Right renal pelvis (tissue), 4 donors: Measurements from ENCODE around the gene TULP1. TPM values are rescaled to one million over a fixed set of nuclear protein-coding genes. Genes with fewer than 3 reads are reported as not detected.
"Not testable (repeated sequence)": the region's sequence is repeated elsewhere in the genome, so short reads cannot be mapped to it uniquely, and the experiment has no call there.

Source experiments
- DNase-seq, 4 donors: peaks; one replicate each; pipeline ENCODE4 v3.0.0-alpha.2; 2013; ENCODE audit warnings: low read depth in 4 of 4, low spot score in 3 of 4, missing footprints in 1 of 4
- polyA plus RNA-seq, 4 donors: library from polyadenylated mRNA; unstranded; fragments of 120-200 nt; gene quantifications; one replicate each; pipeline ENCODE4 v1.2.1, GENCODE V29; 2013; ENCODE audit not compliant: insufficient read length in 4 of 4

The TULP1 gene
- 1 to 10 TPM; 1.5 to 2.9 (median 2.4) TPM for polyA plus RNA-seq

DNA sequence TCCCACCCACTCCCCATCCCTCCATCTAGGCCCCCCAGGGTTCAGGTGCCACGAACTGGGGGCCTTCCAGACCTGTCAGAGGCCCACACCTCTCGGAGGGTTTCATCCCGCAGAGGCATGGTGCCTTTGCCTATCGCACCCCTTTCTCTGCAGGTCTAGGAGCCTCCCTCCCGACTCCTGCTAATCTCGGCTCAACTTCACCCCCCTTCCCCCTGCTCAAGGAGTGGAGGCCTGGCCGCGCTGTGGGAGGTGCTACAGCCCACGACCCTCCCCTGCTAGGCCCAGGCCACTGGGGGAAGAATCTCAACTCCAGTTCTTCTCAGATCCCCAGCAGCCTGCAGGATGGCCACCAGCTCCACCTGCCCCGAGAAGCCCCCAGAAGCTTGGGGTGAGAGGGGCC lies at the start of gene TULP1:
TULP1 (minus strand) TSS at position 157 of the 400 bp plus-strand sequence; CDS start at position 119, 38 bp downstream.
- no peak for DNase-seq

DNA sequence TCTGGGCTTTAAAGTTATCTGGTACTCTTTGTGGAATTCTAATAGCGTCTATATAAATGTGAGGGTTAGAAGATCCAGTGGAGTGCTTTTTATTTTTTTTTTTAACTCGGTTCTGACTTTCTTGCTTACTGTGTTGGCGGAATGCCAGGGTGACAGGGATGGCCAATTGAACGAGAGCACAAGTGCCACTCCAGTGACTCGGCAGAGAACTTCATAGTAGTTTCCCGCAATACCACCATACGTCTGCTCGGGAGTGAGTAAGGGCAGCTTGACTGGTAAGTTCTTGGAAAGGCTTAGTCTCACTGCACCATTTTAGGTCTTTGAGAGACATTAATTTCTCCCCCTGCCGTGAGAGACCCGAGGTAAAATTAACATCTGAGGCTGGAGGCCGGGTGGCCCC lies 49.4 kb upstream of the TULP1 start:
- DNase-seq, result peak in 2 of 4 donors; percentile 24 to 25

DNA sequence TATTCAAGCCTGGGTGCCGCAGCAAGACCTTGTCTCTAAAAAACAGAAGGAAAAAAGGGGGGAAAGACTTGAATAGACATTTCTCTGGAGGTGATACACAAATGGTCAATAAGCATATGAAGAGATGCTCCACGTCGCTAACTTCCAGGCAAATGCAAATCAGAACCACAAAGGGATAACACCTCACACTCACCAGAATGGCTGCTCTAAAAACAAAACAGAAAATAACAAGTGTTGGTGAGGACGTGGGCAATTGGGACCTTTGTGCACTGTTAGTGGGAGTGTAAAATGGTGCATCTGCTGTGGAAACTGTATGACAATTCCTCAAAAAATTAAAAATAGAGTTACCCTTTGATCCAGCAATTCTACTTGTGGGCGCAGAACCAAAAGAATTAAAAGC lies 48.4 kb upstream of the TULP1 start:
- DNase-seq, result no peak

DNA sequence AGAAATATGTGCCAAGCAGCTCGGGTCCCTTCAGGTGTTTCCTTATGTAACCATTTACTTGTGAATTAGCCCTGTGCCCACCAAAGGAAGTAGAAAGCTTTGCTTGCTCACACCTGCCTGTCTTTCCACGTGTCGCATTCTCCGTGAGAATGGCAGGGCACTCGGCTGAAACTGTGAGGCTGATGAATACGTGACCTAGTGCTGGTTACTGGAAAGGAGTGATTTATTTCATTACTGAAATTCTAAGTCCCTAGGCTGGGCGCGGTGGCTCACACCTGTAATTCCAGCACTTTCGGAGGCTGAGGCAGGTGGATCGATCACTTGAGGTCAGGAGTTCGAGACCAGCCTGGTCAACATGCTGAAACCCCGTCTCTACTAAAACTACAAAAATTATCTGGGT lies 45.9 kb upstream of the TULP1 start:
- DNase-seq, result no peak

DNA sequence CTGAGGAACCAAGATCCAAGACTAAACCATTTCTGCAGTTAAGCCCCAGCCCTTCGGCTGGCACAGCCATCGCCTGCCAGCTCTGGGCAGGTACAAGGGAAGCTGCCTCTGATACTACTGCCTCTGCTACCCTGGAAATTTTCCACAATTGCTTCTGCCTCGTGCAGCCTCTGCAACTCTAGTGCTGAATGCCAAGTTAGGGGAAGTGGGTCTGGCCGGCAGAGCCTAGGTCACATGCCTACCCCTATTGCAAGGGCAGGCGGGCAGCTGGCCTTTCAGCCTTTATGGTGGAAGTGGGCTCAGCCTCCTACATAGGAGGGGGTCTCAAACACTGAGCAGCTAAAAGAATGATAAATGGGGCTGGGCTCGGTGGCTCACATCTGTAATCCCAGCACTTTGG lies 44.5 kb upstream of the TULP1 start:
- no peak for DNase-seq

DNA sequence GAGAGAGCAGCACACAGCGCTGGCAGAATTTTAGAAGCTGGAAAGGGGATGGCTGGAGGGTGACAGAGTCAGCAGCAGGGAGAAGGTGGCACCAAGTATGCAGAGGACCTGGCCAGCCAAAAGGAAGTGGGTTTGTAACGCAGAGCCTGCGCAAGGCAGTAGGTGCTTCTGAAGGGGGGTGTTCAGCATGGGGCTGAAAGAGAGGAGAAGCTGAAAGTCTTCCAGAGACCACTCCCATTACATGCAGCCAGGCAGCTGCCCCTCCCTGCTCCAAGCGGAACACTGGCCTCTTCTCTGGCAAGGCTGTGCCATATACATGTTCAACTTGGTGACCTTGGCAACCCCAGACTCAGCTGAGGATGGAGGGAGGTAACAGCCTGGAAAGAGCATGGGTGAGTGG lies 42.1 kb upstream of the TULP1 start:
- no peak for DNase-seq

DNA sequence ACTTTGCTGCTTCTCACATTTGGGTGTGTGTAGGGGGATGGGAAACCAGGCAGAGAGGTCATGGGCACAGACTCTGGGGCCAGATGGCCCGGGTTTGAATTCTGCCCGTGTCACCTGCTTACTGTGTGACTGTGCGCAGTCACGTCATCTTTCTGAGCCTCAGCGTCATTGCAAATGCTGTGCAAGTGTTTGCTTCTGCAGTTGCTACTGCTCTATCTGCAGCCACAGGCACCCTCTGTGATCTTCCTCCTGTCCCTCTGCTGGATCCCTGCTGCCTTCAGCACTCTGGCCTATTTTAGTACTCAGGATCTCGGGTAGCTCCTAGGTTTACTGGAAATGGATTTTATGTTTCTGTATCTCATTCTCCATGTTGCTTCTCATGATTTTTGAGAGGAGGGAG lies 40.6 kb upstream of the TULP1 start:
- DNase-seq, result no peak

DNA sequence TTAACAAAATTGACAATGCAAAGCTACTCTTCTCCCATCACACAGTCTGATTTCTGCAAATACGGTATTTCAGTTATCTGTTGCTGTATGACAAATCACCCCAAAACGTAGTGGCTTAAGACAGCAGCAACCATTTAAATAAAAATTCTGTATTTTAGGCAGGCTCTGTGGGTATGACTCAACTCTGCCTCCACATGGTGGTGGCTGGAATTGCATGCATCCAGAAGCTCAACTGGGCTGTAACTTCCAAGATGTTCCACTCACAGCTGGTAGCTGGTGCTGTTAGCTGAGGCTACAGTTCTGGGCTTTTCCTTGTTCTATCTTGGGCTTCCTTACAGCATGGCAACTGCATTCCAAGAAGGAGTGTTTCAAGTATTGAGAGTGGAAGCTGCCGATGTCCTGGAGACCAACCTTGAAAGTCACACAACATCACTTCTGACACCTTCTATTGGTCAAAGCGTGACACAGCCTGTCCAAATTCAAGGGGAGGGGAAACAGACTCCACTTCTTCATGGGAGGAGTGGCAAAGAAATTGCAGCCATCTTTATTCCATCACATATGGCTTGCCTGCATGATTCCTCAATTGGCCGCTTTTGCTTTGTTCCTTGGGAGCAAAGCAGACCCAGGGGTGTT lies 39.7 kb upstream of the TULP1 start:
- no peak for DNase-seq

DNA sequence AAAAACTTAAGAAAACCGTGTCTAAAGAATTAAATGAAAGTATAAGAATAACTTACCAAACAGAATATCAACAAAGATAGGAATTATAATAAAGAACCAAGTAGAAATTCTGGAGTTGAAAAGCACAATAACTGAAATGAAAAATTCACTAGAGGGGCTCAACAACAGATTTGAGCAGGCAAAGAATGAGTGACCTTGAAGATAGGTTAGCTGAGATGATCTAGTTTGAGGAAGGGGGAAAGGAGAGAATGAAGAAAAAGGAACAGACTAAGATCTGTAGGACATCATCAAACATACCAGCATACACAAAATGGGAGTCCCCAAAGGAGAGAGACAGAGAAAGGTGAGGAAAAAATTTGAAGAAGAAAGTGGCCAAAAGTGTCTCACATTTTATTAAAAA lies 37.7 kb upstream of the TULP1 start:
- no peak for DNase-seq

DNA sequence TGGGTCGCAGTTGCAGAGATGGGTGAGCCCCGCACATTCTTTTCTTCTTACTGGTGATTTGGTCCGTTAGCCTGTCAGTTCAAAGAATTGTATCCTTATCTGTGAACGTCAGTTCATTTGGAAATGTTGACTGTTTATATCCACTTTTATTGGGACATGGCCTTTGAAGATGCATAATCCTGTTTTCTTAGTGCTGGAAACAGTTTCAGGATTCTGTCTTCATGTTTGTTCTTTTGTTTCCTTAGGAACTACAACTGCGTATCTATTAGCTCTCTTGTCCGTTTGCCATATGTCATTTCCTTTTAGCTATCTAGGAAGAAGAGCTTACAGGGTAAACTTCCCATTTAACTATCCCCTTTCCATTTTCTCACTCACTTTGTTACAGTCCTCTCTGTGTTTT lies 35.0 kb upstream of the TULP1 start:
- DNase-seq, result no peak

DNA sequence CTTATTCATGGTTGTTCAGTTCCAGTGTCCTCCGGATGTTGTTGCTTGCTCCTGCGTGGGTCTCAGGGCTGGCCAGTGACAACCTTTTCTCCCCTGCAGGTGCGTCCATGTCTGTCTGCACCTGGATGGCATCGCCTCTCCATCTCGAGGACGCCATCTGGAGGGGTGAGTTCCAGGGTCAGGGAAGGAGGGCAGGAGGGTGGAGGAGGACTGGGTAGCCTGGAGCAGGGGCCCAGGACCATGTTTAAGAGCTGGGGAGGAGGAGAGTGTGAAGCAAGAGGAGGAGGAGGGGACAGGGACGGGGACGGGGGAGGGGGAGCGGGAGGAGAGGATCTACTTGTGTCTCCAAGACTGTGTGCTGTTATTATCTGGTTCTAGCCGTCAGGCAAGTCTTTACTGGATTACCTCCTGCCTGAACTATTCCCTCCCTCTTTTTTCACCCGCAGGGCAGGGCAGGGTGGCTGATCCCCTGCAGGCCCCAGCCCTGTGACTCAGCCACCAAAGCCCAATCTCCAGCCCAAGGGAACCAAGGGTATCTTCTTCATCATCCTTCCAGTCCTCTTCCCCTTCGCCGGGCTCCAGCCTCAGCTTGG lies 32.2 kb upstream of the TULP1 start:
- DNase-seq, result no peak

DNA sequence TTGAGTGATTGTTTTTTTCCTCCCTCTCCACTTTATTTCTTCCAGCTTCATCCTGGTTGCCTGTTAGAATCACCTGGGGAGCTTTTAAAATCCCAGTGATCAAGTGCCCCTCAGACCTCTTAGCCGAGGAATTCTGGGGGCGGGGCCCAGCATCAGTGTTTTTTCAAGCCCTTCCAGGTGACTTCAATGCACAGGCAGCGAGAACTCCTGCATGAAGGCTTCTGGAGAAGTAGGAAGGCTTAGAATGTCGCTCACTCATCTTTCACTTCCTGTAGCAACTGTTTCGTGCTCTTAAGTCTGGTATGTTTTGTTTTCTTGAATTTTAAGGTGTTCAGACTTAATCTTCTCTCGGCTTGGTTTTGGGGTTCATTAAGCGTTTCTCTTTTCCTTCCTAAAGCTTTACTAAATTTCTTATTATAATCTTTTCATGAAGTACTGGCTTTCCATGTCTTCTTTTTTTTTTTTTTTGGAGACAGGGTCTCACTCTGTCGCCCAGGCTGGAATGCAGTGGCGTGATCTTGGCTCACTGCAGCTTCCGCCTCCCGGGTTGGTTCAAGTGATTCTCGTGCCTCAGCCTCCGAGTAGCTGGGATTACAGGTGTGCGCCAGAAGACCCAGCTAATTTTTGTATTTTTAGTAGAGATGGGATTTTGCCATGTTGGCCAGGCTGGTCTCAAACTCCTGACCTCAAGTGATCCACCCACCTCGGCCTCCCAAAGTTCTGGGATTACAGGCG lies 30.9 kb upstream of the TULP1 start:
- no peak for DNase-seq

DNA sequence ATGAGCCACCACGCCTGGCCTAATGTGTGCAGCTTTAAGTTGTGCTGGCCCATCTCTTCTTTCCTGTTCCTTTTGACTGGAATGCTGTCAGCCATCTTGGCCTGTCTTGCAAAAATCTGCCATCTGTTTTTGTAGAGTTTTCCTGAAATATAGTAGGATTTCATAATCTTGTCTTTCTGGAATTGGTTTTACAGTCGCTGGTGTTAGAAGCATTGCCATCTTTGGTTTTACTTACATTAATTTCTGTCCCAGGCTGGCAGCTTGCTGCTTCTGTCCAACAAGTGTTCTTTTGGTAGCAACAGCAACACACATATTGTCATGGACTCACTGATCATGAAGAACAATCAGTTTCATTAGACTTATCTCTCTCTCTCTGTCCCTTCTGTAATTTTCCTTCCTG lies 29.1 kb upstream of the TULP1 start:
- no peak for DNase-seq

DNA sequence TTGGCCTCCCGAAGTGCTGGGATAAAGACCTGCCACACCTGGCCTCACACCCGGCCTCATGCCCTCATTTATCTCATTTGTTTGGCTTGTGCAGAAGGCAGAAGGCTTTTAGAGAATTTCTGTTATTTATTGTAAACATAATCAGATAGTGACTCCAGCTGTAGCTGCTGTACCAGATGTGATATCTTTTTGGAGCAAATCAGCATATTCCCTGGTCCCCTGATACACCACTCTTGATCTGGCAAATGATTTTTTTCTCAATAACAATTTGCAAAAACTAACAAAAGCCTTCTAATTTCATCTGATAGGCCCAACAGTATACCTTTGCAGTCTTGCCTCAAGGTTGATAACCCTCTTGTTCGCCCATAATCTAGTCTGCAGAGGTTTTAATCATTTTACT lies 26.5 kb upstream of the TULP1 start:
- DNase-seq, result no peak

DNA sequence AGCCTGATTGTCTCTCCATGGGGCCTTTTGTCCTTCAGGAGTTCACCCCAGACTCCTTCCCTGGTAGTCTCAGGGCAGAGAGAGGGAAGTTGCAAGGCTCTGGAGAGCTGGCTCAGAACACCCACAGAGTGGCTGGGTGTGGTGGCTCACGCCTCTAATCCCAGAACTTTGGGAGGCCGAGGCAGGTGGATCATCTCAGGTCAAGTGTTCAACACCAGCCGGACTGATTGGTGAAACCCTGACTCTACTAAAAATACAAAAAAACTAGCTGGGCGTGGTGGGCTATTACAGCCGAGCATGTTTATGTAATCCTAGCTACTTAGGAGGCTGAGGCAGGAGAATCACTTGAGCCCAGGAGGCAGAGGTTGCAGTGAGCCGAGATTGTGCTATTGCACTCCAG lies 23.2 kb upstream of the TULP1 start:
- not testable (repeated sequence) for DNase-seq

DNA sequence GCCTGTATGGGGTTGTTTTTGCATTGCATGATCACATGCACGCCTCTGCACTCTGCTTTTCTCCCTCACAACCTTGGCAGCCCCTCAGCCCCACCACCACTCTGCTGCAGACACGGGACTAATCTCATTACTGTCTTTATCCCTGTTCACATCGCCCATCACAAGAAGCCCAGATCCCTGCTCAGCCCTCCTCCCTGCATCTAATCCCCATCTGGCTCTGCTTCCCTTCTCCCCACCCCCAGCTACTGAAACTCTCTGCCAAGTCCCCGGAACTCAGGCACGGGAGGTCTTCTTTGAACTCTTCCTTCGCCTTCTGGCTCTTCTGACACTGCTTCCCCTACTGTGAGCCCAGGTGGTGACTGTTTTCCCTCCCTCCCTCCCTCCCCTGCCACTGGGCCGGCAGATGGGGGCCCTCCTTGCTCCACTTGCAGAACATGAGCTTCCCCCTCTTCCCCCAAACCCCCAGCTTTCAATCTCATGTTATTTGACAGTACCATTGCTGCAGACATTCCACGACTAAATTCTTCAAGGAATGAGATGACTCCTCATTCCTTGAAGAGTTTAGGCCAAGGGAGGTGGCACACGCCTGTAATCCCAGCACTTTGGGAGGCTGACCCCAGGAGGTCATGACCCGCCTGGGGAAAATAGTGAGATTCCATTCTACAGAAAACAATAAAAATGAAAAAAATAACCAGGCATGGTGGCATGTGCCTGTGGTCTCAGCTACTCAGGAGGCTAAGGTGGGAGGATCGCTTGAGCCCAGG lies 21.9 kb upstream of the TULP1 start:
- no peak for DNase-seq

DNA sequence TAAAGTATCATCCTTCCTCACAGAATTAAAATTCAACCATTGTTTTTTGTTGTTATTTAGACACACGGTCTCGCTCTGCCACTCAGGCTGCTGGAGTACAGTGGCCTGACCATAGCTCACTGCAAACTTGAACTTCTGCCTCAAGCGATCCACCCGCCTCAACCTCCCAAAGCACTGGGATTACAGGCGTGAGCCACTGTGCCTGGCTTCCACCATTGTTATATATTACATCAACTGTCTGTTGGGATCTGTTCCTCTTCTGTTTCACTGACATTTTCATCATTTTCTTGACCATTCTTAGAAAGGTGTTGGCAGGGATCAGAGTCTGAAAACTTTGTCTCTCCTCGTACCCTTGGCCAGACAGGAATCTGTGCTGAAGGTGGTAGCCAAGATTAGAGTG lies 21.3 kb upstream of the TULP1 start:
- DNase-seq, result no peak

DNA sequence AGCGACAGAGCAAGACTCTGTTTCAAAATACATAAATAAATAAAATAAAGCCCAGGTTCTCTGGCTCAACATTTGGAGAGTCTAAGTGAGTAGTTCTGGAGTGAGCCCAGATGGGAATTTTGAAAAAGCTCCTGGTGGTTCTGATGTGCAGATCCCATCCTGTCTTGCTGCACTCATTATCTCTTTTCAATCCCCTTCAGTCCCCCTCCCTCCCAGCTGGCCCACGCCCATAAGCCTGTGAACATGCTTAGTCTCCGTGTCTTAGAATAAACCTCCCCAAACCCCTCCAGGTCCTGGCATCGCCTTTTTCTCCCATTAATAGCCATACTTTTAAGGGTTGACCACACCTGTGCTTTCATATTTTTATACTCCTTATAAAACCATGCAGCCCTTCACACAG lies 19.4 kb upstream of the TULP1 start:
- no peak for DNase-seq

DNA sequence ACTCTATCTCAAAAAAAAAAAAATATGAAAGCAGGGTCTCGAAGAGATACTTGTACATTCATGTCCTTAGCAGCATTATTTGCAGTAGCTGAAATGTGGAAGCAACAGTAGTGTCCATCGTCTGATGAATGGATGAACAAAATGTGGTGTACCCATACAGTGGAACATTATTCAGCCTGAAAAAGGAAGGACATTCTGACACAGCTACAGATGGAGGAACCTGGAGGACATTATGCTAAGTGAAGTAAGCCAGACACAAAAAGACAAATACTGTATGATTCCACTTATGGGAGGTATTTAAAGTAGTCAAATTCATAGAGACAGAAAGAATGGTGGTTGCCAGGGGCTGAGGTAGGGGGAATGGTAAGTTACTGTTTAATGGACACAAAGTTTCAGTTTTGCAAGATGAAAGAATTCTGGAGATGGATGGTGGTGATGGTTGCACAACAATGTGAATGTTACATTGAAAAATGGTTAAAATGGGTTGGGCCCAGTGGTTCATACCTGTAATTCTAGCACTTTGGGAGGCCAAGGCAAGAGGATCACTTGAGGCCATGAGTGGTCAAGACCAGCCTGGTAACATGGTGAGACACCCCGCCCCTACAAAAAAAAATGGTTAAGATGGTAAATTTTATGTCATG lies 11.8 kb upstream of the TULP1 start:
- DNase-seq, result no peak

DNA sequence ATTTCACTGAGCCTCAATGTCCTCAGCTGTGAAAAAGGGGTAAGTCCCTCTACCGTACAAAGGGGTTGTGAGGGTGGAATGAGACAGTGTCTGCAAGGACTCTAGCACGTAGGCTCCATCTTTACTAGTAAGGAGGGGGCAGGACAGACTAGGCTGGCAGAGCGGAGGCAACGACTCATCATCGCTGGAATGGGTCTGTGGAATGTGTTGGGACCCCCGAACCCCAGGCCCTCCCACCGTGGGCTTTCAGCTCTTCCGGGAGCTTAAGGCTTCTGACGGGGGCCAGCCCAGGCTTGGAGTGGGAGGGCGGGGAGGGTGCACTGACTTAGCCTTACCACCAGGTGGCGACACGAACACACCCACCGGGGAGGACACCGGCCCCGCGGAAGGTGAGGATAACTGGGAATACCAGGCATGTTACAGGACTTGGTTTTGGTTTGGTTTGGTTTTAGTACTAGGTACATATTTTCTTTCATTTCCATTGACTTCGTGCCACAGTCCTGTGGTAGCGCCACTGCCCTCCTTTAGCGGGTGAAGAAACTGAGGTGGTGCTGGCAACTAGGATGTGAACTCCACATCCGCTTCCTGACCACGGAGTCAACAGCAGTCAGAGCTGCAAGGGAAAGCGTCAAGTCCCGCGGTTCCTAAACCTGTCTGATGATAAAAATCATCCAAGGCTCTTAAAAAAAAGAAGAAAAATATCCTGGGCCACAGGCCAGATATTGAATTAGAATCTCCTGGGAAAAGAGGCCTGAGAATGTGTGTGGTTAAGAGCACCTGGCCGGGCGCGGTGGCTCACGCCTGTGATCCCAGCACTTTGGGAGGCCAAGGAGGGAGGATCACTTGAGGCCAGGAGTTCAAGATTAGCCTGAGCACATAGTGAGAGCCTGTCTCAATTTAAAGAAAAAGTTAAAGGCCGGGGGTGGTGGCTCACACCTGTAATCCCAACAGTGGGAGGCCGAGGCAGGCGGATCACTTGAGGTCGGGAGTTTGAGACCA lies 10.3 kb upstream of the TULP1 start:
- DNase-seq, result peak in 1 of 4 donors; percentile 54
